IgD-negative memory B cell (primary cell): ENCODE results near the gene LRRC53. TPM values are rescaled to one million over a fixed set of nuclear protein-coding genes. Genes with fewer than 3 reads are reported as not detected.

Experiments used
- H3K27ac Mint-ChIP-seq, 3 donors: one replicate each; pipeline ENCODE4 v1.8.0; 2020 to 2022; ENCODE audit warnings: mild to moderate bottlenecking in 3 of 3, mixed read lengths in 3 of 3, moderate library complexity in 1 of 3
- H3K27me3 Mint-ChIP-seq: one replicate; pipeline ENCODE4 v1.8.0; 2021; ENCODE audit warnings: mixed read lengths
- H3K36me3 Mint-ChIP-seq: one replicate; pipeline ENCODE4 v1.8.0; 2020; ENCODE audit warnings: mild to moderate bottlenecking, mixed read lengths
- H3K4me1 Mint-ChIP-seq, 3 donors: one replicate each; pipeline ENCODE4 v1.8.0; 2020 to 2022; ENCODE audit warnings: mixed read lengths in 3 of 3, mild to moderate bottlenecking in 1 of 3
- H3K4me3 Mint-ChIP-seq, 4 donors: one replicate each; pipeline ENCODE4 v1.8.0; 2020 to 2022; ENCODE audit warnings: mild to moderate bottlenecking in 4 of 4, mixed read lengths in 4 of 4, moderate library complexity in 3 of 4
- H3K9me3 Mint-ChIP-seq, 3 donors: one replicate each; pipeline ENCODE4 v1.8.0; 2020 to 2021; ENCODE audit warnings: mixed read lengths in 3 of 3, mild to moderate bottlenecking in 1 of 3
- polyA plus RNA-seq: library from polyadenylated mRNA; unstranded; fragments of 300-500 nt; fragmentation: Illumina TruSeq; gene quantifications from one replicate; pipeline ENCODE4 v1.2.3, GENCODE V29; 2021

The LRRC53 gene
- not detected for polyA plus RNA-seq

DNA sequence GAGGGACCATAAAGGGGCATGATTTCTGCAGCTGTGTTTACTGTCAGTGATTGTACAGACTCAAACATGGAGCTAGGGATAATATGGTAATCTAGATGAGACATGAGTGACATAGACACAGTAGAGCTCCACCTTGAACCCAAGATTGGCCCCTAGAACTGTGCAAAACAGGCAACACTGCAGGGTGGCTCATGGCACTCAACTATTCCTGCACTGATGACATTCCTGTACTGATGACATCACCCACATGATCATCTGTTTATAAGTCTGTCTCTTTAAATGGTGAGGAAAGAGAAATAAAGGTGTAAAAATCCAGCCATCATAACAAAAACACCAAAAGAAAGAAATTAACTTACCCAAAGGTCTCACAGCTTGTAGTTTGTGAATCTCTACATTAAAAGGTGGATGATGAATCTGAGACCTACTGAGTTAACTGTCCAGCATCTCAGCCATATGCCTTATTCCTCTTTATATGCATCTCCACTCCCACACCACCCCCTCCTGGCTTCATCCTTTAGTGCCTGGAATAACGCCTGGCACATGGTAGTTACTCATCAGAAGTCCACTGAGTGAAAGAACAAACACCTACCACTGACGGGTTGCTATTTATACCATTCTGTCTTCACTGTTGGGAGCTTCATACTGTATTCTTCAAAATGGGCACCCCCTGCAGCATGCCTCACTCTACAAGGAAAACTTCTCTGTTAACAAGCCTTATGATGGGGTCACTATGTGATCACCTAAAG, at the start of gene LRRC53:
TSS of gene LRRC53 (minus strand) at position 442 of the 746 bp plus-strand sequence. CDS start 29,262 bp downstream, outside the sequence.
- no peak within 1 kb of the TSS for H3K4me3 Mint-ChIP-seq
- H3K27me3 Mint-ChIP-seq = peaks cover 4% of the 10 kb centered on the region
- H3K36me3 Mint-ChIP-seq = no peaks in the 10 kb centered on the region
- no peak within 1 kb of the TSS for H3K27ac Mint-ChIP-seq
- no peaks in the 10 kb centered on the region for H3K4me1 Mint-ChIP-seq
- H3K9me3 Mint-ChIP-seq = no peaks in the 10 kb centered on the region

GRCh38 chr1:74549932-74550331, 37.5 kb upstream of the LRRC53 start:
- peaks cover 7% of the 10 kb centered on the region for H3K27me3 Mint-ChIP-seq

DNA sequence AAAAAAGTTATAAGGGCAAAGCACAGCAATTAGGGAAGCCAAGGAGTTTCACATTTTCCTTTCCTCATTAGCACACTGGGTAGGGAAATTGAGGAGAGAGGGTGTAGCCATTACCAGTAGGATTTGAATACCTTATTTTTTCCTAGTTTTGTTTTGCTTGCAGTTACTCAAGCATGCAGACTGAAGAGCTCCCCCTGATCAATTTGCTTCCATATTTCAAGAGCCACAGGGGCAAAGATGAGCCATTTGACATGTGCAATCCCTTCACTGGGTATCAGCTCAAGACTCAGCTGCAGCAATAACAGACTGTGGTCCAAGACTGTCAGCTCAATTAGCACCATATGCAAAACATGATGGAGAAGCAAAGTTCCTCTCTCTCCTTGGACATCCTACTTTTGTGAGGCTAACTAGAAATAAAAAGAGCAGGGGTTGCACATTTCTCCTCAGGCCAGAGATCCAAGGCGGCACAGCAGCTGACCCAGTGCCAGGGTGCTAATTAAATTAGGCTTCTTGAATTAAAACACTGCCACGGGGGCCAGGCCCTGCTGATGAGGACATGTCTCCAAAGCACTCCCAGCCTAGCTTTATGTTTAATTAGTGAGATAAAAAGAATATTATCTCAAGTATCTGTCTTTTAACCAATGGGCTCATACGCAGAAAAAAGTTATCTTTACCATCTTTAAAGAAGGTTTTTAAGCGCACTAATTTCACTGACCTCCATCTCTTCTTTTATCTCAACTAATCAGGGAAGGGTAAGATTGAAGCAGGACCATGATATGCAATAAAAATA, 36.7 kb upstream of the LRRC53 start:
- H3K27ac Mint-ChIP-seq = no peak overlapping the region
- no peaks in the 10 kb centered on the region for H3K36me3 Mint-ChIP-seq
- no peak overlapping the region for H3K4me3 Mint-ChIP-seq
- no peaks in the 10 kb centered on the region for H3K4me1 Mint-ChIP-seq
- peaks cover 0 to 2% (median 0%) of the 10 kb centered on the region in 3 donors for H3K9me3 Mint-ChIP-seq
- peaks cover 11% of the 10 kb centered on the region for H3K27me3 Mint-ChIP-seq

More at GRCh38 chr1:74549932-74550331, 37.5 kb upstream of the LRRC53 start:
- H3K4me3 Mint-ChIP-seq = no peak overlapping the region
- H3K9me3 Mint-ChIP-seq = peaks cover 0 to 2% (median 0%) of the 10 kb centered on the region in 3 donors
- H3K27ac Mint-ChIP-seq = no peak overlapping the region
- H3K36me3 Mint-ChIP-seq = no peaks in the 10 kb centered on the region
- H3K4me1 Mint-ChIP-seq = no peaks in the 10 kb centered on the region

DNA sequence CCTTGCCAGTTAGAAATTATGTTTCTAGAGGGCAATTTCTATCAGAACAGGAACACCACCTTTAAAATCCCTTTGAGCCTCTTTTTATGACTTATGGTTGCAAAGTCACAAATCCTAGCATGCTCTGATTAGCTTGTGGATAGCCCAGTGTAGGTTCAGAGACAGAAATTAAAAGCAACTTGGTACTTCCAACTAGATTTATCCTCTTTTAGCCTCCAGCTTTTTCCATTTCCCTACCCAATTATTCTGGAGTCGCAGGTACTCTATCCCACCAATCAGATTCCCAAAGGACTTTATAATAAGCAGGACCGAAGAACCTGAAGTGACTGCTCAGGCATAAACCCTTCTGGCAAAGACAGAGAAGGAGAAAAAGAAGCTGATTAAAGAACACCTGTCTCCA, 33.4 kb upstream of the LRRC53 start:
- Mint-ChIP-seq H3K9me3 (no peaks in the 10 kb centered on the region), H3K36me3 (no peaks in the 10 kb centered on the region), H3K27ac (no peak overlapping the region), H3K4me1 (no peaks in the 10 kb centered on the region), H3K4me3 (no peak overlapping the region), H3K27me3 (peaks cover 8% of the 10 kb centered on the region)

DNA sequence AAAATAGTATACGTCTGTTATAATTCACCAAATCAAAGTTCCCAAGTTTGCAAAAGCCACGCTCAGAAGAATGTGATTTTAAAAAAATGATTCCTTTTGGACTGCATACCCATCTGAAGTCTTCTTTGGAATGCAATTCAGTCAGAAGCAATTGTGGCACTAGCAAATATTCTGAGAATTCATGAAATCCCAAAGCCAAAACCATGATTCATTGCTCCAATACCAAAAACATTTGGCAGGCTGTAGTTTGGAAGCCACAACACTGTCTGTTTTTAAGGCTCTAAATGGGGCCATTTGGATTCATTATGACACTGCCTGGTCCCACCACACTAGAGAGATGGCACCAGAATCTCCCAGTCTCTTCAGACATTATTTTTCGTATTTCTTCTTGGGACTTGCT, 21.8 kb upstream of the LRRC53 start:
- Mint-ChIP-seq H3K36me3 (no peaks in the 10 kb centered on the region), H3K9me3 (no peaks in the 10 kb centered on the region), H3K4me3 (no peak overlapping the region), H3K4me1 (no peaks in the 10 kb centered on the region), H3K27me3 (no peaks in the 10 kb centered on the region), H3K27ac (no peak overlapping the region)

DNA sequence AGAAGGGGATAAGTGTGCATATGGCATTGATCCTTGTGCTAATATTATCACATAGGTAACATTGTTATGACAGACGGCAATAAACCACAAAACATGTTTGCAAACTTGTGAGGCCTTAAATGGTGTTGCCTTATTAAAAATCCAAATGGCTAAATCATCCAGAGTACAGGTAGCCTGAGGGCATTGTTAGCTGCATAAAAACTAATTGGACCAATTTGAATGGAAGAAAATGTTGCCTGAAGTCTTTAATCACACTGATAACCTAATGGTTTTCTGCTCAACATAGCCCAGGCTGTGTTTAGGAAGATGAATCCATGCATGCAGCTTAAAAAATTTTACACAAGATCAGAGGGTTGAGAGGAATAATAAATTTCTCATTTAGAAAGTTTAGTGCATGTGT, 19.4 kb upstream of the LRRC53 start:
- no peaks in the 10 kb centered on the region for H3K4me1 Mint-ChIP-seq
- H3K4me3 Mint-ChIP-seq = no peak overlapping the region
- H3K36me3 Mint-ChIP-seq = no peaks in the 10 kb centered on the region
- H3K27me3 Mint-ChIP-seq = no peaks in the 10 kb centered on the region
- H3K9me3 Mint-ChIP-seq = no peaks in the 10 kb centered on the region
- no peak overlapping the region for H3K27ac Mint-ChIP-seq

GRCh38 chr1:74530892-74531291, 18.5 kb upstream of the LRRC53 start:
- no peaks in the 10 kb centered on the region for H3K27me3 Mint-ChIP-seq
- H3K4me1 Mint-ChIP-seq = no peaks in the 10 kb centered on the region
- no peak overlapping the region for H3K4me3 Mint-ChIP-seq
- no peaks in the 10 kb centered on the region for H3K9me3 Mint-ChIP-seq
- no peaks in the 10 kb centered on the region for H3K36me3 Mint-ChIP-seq
- H3K27ac Mint-ChIP-seq = no peak overlapping the region

GRCh38 chr1:74528123-74528522, 15.7 kb upstream of the LRRC53 start:
- H3K4me1 Mint-ChIP-seq = no peaks in the 10 kb centered on the region
- no peaks in the 10 kb centered on the region for H3K9me3 Mint-ChIP-seq
- no peaks in the 10 kb centered on the region for H3K27me3 Mint-ChIP-seq
- no peaks in the 10 kb centered on the region for H3K36me3 Mint-ChIP-seq
- no peak overlapping the region for H3K4me3 Mint-ChIP-seq
- peak overlapping the region in 1 of 3 donors; percentile 32 for H3K27ac Mint-ChIP-seq

DNA sequence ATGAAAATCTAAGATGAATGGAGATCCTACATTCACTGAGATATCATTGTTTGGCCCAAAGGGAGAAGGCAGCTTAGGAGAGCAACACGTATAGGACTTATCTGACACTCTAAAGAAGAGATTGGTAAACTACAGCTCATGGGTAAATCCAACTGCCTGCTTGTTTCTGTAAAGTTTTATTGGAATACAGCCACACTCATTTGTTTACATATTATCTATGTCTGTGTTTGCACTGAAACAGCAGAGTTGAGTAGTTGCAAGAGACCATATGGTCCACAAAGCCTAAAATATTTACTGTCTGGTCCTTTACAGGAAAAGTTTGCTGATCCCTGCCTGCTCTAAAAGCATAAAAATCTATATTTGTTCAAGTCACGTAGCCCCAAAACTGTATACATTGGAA, 14.3 kb upstream of the LRRC53 start:
- Mint-ChIP-seq H3K9me3 (no peaks in the 10 kb centered on the region), H3K27ac (no peak overlapping the region), H3K27me3 (no peaks in the 10 kb centered on the region), H3K4me1 (no peaks in the 10 kb centered on the region), H3K36me3 (no peaks in the 10 kb centered on the region), H3K4me3 (no peak overlapping the region)

DNA sequence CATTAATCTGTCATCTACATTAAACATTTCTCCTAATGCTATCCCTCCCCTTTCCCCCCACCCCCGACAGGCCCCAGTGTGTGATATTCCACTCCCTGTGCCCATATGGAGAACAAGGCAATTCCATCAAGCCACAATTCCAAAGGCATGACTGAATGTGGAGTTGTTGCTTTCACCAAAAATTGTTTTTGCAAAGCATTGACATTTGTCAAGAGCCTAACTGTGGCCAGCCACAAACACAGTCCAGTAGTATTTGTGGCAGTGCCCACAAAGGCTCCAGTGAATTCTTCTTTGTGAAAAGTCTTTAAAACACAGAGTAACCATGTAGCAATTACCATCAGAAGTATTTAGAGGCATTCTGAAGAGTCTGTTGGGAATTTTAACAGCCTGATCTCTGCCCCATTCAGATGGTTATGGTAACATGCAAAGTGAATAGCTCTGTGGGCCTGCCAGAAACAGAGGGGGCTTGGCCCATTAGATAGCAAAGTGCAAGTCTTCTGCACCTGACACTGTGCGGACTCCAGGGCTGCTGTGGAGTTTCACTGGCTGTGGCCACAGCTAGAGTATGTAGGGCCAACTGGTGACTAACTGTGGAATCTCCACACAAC, 11.6 kb upstream of the LRRC53 start:
- H3K27me3 Mint-ChIP-seq = no peaks in the 10 kb centered on the region
- H3K4me1 Mint-ChIP-seq = no peaks in the 10 kb centered on the region
- no peak overlapping the region for H3K27ac Mint-ChIP-seq
- peaks cover 0 to 3% (median 0%) of the 10 kb centered on the region in 3 donors for H3K9me3 Mint-ChIP-seq
- no peaks in the 10 kb centered on the region for H3K36me3 Mint-ChIP-seq
- no peak overlapping the region for H3K4me3 Mint-ChIP-seq

DNA sequence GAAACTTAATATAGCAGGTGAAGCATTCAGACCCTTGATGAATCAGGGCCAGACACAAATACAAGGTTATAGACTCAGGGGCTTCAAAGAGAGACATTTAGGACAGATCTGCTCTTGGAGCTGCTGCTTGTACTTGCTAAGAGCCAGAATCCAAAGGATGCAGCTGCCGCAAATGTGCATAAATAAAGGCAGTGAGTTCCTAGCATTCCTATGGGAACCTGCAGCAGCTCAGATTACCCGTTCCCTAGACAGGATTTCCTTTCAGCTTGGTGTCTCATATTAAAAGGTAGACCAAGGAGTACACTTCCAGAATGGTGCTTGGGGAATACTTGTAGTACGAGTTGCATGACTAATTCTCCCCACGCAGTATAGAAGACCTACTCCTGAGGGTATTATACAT, 9.7 kb upstream of the LRRC53 start:
- Mint-ChIP-seq H3K4me3 (no peak overlapping the region), H3K36me3 (no peaks in the 10 kb centered on the region), H3K27ac (no peak overlapping the region), H3K27me3 (no peaks in the 10 kb centered on the region), H3K9me3 (peaks cover 0 to 3% (median 0%) of the 10 kb centered on the region in 3 donors), H3K4me1 (peaks cover 0 to 3% (median 0%) of the 10 kb centered on the region in 3 donors)

GRCh38 chr1:74517599-74518051, 5.2 kb upstream of the LRRC53 start:
- Mint-ChIP-seq H3K4me3 (no peak overlapping the region), H3K36me3 (no peaks in the 10 kb centered on the region), H3K4me1 (peaks cover 0 to 3% (median 0%) of the 10 kb centered on the region in 3 donors), H3K9me3 (peaks cover 0 to 3% (median 0%) of the 10 kb centered on the region in 3 donors), H3K27me3 (peaks cover 4% of the 10 kb centered on the region), H3K27ac (no peak overlapping the region)

GRCh38 chr1:74513411-74514300, 1.2 kb upstream of the LRRC53 start:
- H3K27ac Mint-ChIP-seq = no peak overlapping the region
- H3K9me3 Mint-ChIP-seq = no peaks in the 10 kb centered on the region
- H3K4me1 Mint-ChIP-seq = peaks cover 0 to 3% (median 0%) of the 10 kb centered on the region in 3 donors
- peaks cover 4% of the 10 kb centered on the region for H3K27me3 Mint-ChIP-seq
- no peak overlapping the region for H3K4me3 Mint-ChIP-seq
- H3K36me3 Mint-ChIP-seq = no peaks in the 10 kb centered on the region

- Mint-ChIP-seq H3K4me1 (peaks cover 0 to 3% (median 1%) of the 10 kb centered on the region in 3 donors), H3K4me3 (no peak overlapping the region), H3K27ac (no peak overlapping the region), H3K27me3 (peaks cover 4% of the 10 kb centered on the region), H3K9me3 (no peaks in the 10 kb centered on the region), H3K36me3 (no peaks in the 10 kb centered on the region)
Measured at GRCh38 chr1:74508449-74508848, 4.0 kb downstream of the LRRC53 start.
